ENCODE results near the gene LRRC15. TPM values are rescaled to one million over a fixed set of nuclear protein-coding genes. Genes with fewer than 3 reads are reported as not detected.

LRRC15 gene
- polyA plus RNA-seq, 3 donors: not detected

GRCh38 chr3:194395778-194396538 is 26.4 kb upstream of the LRRC15 start:
- H3K9me3 Mint-ChIP-seq: peaks cover 0 to 14% (median 5%) of the 10 kb centered on the region in 7 donors
- peaks cover 27% of the 10 kb centered on the region for H3K4me1 Mint-ChIP-seq
- peaks cover 62 to 69% (median 64%) of the 10 kb centered on the region in 3 donors for H3K27me3 Mint-ChIP-seq (ENCODE audit: low read depth in 3 of 3)
- no peak for TF ChIP-seq CTCF (IDR thresholded peaks at IDR 0.05)
- H4K20me1 ChIP-seq (ENCODE audit: insufficient read depth, low read length): no peaks in the 10 kb centered on the region
- no peak overlapping the region for H3K27ac Mint-ChIP-seq
- H3K9me3 ChIP-seq (replicated peaks in 1 of 2; ENCODE audit: control insufficient read depth in 1 of 2, insufficient read depth in 1 of 2, low read length in 2 of 2): peaks cover 0 to 18% of the 10 kb centered on the region in 2 donors
- no peaks in the 10 kb centered on the region for H3K36me3 Mint-ChIP-seq
- H3K79me2 ChIP-seq (ENCODE audit: insufficient read depth, low read length): no peaks in the 10 kb centered on the region
- peak overlapping the region in 1 of 3 experiments; percentile 60 for H3K4me3 ChIP-seq (replicated peaks in 1 of 3; ENCODE audit: low read depth in 2 of 3, low read length in 3 of 3)
- H3K36me3 ChIP-seq (replicated peaks in 1 of 2; ENCODE audit: control insufficient read depth in 1 of 2, insufficient read depth in 2 of 2, low read length in 2 of 2): no peaks in the 10 kb centered on the region
- intact Hi-C loops (cut with micrococcal nuclease): loop anchor here in 1 of 2 donors (5.0 kb wide), 1 partner anchor 64 kb away; no protein-coding TSS in a partner anchor
- H2AFZ ChIP-seq (ENCODE audit: insufficient read depth, low read depth, low read length, poor library complexity, severe bottlenecking): no peak overlapping the region
- DNase-seq: no peak
- 36% methylated on average over 24 of the region's 26 CpGs for WGBS (ENCODE audit: insufficient coverage)
- no peak overlapping the region for H3K9ac ChIP-seq (ENCODE audit: insufficient read depth, low read length, poor library complexity, severe bottlenecking)
- peak overlapping the region; percentile 57 to 82 for H3K4me3 Mint-ChIP-seq
- H3K4me2 ChIP-seq (replicated peaks; ENCODE audit: extremely low read depth, low read length, poor library complexity, severe bottlenecking): peak overlapping the region; percentile 70
- H3K27ac ChIP-seq (ENCODE audit: low read depth in 1 of 2, low read length in 2 of 2): no peak overlapping the region
- H3K4me1 ChIP-seq (ENCODE audit: control insufficient read depth in 1 of 2, insufficient read depth in 2 of 2, low read length in 2 of 2): peaks cover 21 to 25% of the 10 kb centered on the region in 2 donors
- H3K27me3 ChIP-seq (ENCODE audit: control insufficient read depth in 2 of 2, insufficient read depth in 2 of 2, low read length in 2 of 2): peaks cover 30 to 61% of the 10 kb centered on the region in 2 donors

GRCh38 chr3:194395212-194395611 is 25.7 kb upstream of the LRRC15 start:
- Histone ChIP-seq H3K79me2 (ENCODE audit: insufficient read depth, low read length) (no peaks in the 10 kb centered on the region), H3K4me1 (ENCODE audit: control insufficient read depth in 1 of 2, insufficient read depth in 2 of 2, low read length in 2 of 2) (peaks cover 21 to 25% of the 10 kb centered on the region in 2 donors), H4K20me1 (ENCODE audit: insufficient read depth, low read length) (no peaks in the 10 kb centered on the region), H3K27me3 (ENCODE audit: control insufficient read depth in 2 of 2, insufficient read depth in 2 of 2, low read length in 2 of 2) (peaks cover 30 to 61% of the 10 kb centered on the region in 2 donors), H3K36me3 (replicated peaks in 1 of 2; ENCODE audit: control insufficient read depth in 1 of 2, insufficient read depth in 2 of 2, low read length in 2 of 2) (no peaks in the 10 kb centered on the region), H3K9ac (ENCODE audit: insufficient read depth, low read length, poor library complexity, severe bottlenecking) (no peak overlapping the region), H3K4me3 (replicated peaks in 1 of 3; ENCODE audit: low read depth in 2 of 3, low read length in 3 of 3) (no peak overlapping the region), H3K27ac (ENCODE audit: low read depth in 1 of 2, low read length in 2 of 2) (no peak overlapping the region), H3K9me3 (replicated peaks in 1 of 2; ENCODE audit: control insufficient read depth in 1 of 2, insufficient read depth in 1 of 2, low read length in 2 of 2) (peaks cover 0 to 21% of the 10 kb centered on the region in 2 donors), H3K4me2 (replicated peaks; ENCODE audit: extremely low read depth, low read length, poor library complexity, severe bottlenecking) (no peak overlapping the region), H2AFZ (ENCODE audit: insufficient read depth, low read depth, low read length, poor library complexity, severe bottlenecking) (no peak overlapping the region)
- TF ChIP-seq CTCF (IDR thresholded peaks at IDR 0.05): no peak
- H3K4me1 Mint-ChIP-seq: peaks cover 27% of the 10 kb centered on the region
- H3K27ac Mint-ChIP-seq: no peak overlapping the region
- WGBS (ENCODE audit: insufficient coverage): no CpG with 5 or more reads among the region's 5 CpGs
- peaks cover 4 to 19% (median 11%) of the 10 kb centered on the region in 7 donors for H3K9me3 Mint-ChIP-seq
- peaks cover 65 to 76% (median 67%) of the 10 kb centered on the region in 3 donors for H3K27me3 Mint-ChIP-seq (ENCODE audit: low read depth in 3 of 3)
- intact Hi-C loops (cut with micrococcal nuclease): loop anchor here in 1 of 2 donors (5.0 kb wide), 1 partner anchor 63 kb away; no protein-coding TSS in a partner anchor
- H3K4me3 Mint-ChIP-seq: peak overlapping the region in 1 of 2 donors; percentile 82
- DNase-seq: no peak
- no peaks in the 10 kb centered on the region for H3K36me3 Mint-ChIP-seq

Measured in CD14-positive monocyte (primary cell).